Measurements from ENCODE around the gene MCC.

- TF ChIP-seq CTCF (IDR thresholded peaks at IDR 0.05) (no peak), POLR2A (IDR thresholded peaks at IDR 0.05) (no peak)
Measured at GRCh38 chr5:113122053-113122452, 366.2 kb downstream of the MCC start.
